Hepatocyte (in vitro differentiated cells): ENCODE data around the gene RGS11. TPM values are rescaled to one million over a fixed set of nuclear protein-coding genes. Genes with fewer than 3 reads are reported as not detected.

Source experiments
- DNase-seq: peaks from one replicate; pipeline ENCODE4 v3.0.0-alpha.2; 2016; ENCODE audit warnings: low spot score
- H2AFZ ChIP-seq: fragments of 200-600 bp; sonication (generic); 2 replicates; pipeline ENCODE4 v1.6.0; 2016; ENCODE audit warnings: antibody characterized with exemption, mild to moderate bottlenecking
- H3K27ac ChIP-seq: fragments of 200-600 bp; sonication (generic); 2 replicates; pipeline ENCODE4 v1.5.1; 2016; ENCODE audit warnings: mild to moderate bottlenecking
- H3K27me3 ChIP-seq: fragments of 200-600 bp; sonication (generic); 2 replicates; pipeline ENCODE4 v1.6.1; 2016
- H3K36me3 ChIP-seq: fragments of 200-600 bp; sonication (generic); replicated peaks from 2 replicates; pipeline ENCODE4 v1.5.1; 2016; ENCODE audit warnings: low read depth; ENCODE audit not compliant: insufficient read depth
- H3K4me1 ChIP-seq: fragments of 200-600 bp; sonication (generic); 2 replicates; pipeline ENCODE4 v1.5.1; 2016; ENCODE audit warnings: mild to moderate bottlenecking, moderate library complexity; ENCODE audit not compliant: insufficient read depth
- H3K4me2 ChIP-seq: fragments of 200-600 bp; sonication (generic); 2 replicates; pipeline ENCODE4 v1.6.0; 2016
- H3K4me3 ChIP-seq: fragments of 200-600 bp; sonication (generic); 2 replicates; pipeline ENCODE4 v1.5.1; 2016; ENCODE audit warnings: mild to moderate bottlenecking
- H3K79me2 ChIP-seq: fragments of 200-600 bp; sonication (generic); 2 replicates; pipeline ENCODE4 v1.6.0; 2017; ENCODE audit warnings: mild to moderate bottlenecking
- H3K9me2 ChIP-seq: fragments of 200-600 bp; sonication (generic); replicated peaks from 2 replicates; pipeline ENCODE4 v1.6.0; 2017; ENCODE audit warnings: mild to moderate bottlenecking; ENCODE audit not compliant: insufficient read depth
- H3K9me3 ChIP-seq: fragments of 200-600 bp; sonication (generic); 2 replicates; pipeline ENCODE4 v1.5.1; 2016; ENCODE audit warnings: low read depth, mild to moderate bottlenecking
- H4K20me1 ChIP-seq: fragments of 200-600 bp; sonication (generic); 2 replicates; pipeline ENCODE4 v1.6.0; 2016; ENCODE audit warnings: mild to moderate bottlenecking; ENCODE audit not compliant: insufficient read depth, poor library complexity, severe bottlenecking
- EZH2 ChIP-seq: fragments of 200-600 bp; sonication (generic); IDR thresholded peaks from 2 replicates; pipeline ENCODE4 v1.6.1; 2016; ENCODE audit warnings: antibody characterized with exemption, mild to moderate bottlenecking, borderline replicate concordance
- EZH2phosphoT487 ChIP-seq: fragments of 200-600 bp; sonication (generic); IDR thresholded peaks from one replicate; pipeline ENCODE4 v1.6.1; 2018; ENCODE audit warnings: antibody characterized with exemption, mild to moderate bottlenecking, low read depth, moderate library complexity; ENCODE audit not compliant: unreplicated experiment, severe bottlenecking
- WGBS: methylation state at CpG from one replicate; pipeline ENCODE4 v1.1.6; 2016; ENCODE audit warnings: low lambda C conversion rate; ENCODE audit errors: missing lambda C conversion rate; 5-methylcytosine and 5-hydroxymethylcytosine counted together
- polyA plus RNA-seq: library from polyadenylated mRNA; unstranded; fragments of >200 nt; fragmentation: Nextera tagmentation; extraction: Ambion mirVana; gene quantifications from 2 replicates; pipeline ENCODE4 v1.2.1, GENCODE V29; 2016
- total RNA-seq: library from RNA; depleted of rRNA; stranded (reverse); fragments of >200 nt; gene quantifications from 2 replicates; pipeline ENCODE4 v1.2.3, GENCODE V29; 2014
- TF ChIP-seq, protein P1 (sequence below): fragments of 200-600 bp; sonication (generic); IDR thresholded peaks from 2 replicates; pipeline ENCODE4 v1.5.1; 2016; ENCODE audit warnings: antibody characterized with exemption, mild to moderate bottlenecking; ENCODE audit not compliant: poor library complexity

Gene RGS11
- total and polyA plus RNA-seq, 2 experiments from 2014 or later, result 0.57 to 0.93 TPM

DNA sequence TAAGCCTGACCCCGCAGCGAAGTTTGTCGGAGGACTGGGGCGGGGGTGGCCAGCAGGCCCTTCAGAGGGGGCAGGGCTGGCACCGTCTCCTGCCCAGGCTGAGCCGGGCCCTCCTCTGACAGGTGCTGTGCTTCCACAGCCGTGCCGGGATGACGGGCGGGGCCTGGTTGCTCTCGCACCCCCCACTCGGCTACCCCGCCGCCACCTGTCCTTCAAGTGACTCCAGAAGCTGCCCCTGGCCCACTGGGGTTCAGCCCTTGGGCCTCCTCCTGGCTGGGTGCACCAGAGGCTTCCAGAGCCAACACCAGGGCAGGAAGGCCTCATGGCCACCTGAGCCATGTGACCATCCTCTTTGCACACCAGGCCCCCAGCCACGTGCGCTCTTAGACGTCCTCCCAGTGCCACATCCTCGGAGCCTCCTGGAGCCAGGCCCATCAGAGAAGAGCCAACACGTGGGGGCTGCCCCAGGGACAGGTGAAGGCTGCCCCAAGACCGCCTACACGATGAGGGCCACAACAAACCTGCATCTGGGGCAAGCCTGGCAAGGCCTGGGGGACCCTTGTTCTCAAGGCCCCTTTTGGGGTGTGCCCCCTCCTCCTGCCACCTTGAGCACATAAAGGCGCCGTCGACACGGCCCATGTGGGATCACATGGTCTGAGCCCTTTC is 14.4 kb upstream of the RGS11 start:
- H3K27me3 ChIP-seq, result no peaks in the 10 kb centered on the region
- 93% methylated on average over 22 of the region's 25 CpGs for WGBS
- no peaks in the 10 kb centered on the region for H3K36me3 ChIP-seq
- no peaks in the 10 kb centered on the region for H3K4me1 ChIP-seq
- H4K20me1 ChIP-seq, result no peaks in the 10 kb centered on the region
- H3K27ac ChIP-seq, result no peak overlapping the region
- DNase-seq, result no peak
- no peak overlapping the region for H2AFZ ChIP-seq
- TF ChIP-seq EZH2 (no peak), EZH2phosphoT487 (no peak)
- TF ChIP-seq, protein P1, sequence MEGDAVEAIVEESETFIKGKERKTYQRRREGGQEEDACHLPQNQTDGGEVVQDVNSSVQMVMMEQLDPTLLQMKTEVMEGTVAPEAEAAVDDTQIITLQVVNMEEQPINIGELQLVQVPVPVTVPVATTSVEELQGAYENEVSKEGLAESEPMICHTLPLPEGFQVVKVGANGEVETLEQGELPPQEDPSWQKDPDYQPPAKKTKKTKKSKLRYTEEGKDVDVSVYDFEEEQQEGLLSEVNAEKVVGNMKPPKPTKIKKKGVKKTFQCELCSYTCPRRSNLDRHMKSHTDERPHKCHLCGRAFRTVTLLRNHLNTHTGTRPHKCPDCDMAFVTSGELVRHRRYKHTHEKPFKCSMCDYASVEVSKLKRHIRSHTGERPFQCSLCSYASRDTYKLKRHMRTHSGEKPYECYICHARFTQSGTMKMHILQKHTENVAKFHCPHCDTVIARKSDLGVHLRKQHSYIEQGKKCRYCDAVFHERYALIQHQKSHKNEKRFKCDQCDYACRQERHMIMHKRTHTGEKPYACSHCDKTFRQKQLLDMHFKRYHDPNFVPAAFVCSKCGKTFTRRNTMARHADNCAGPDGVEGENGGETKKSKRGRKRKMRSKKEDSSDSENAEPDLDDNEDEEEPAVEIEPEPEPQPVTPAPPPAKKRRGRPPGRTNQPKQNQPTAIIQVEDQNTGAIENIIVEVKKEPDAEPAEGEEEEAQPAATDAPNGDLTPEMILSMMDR, result no peak
- no peaks in the 10 kb centered on the region for H3K9me2 ChIP-seq
- no peaks in the 10 kb centered on the region for H3K9me3 ChIP-seq
- H3K79me2 ChIP-seq, result no peaks in the 10 kb centered on the region
- no peak overlapping the region for H3K4me2 ChIP-seq
- H3K4me3 ChIP-seq, result no peak overlapping the region

DNA sequence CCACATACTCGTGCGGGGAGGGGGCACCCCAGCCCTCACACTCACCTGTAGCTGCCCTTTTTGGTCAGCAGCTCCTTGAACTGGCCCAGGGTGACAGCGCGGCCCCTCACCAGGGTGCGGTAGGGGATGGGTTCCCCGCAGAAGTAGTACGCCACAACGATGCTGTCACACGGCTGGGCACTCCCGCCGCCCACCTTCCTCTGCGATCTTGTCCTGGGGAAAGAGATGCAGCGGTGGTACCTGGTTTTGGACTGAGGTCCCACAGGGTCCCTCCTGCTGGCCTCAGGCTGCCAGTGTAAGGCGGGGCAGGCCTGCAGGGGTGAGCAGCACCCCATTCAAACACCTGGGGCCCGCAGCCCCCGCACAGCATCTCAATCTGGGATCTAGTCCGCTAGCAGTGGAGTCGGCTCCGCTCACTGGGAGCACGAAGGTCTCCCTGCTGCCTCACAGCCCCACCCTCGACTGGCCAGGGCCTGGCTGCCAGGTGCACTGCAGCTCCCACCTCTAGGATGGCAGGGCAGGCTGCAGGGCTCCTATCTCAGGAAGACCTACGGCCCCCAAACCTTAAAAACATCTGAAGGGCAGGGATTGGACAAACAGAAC is 13.8 kb upstream of the RGS11 start:
- H3K27ac ChIP-seq, result no peak overlapping the region
- H3K27me3 ChIP-seq, result no peaks in the 10 kb centered on the region
- TF ChIP-seq, protein P1, result no peak
- no peak for TF ChIP-seq EZH2phosphoT487
- no peak for TF ChIP-seq EZH2
- H2AFZ ChIP-seq, result no peak overlapping the region
- no peaks in the 10 kb centered on the region for H3K9me2 ChIP-seq
- H3K4me3 ChIP-seq, result no peak overlapping the region
- no peak for DNase-seq
- H3K79me2 ChIP-seq, result no peaks in the 10 kb centered on the region
- no peak overlapping the region for H3K4me2 ChIP-seq
- H3K9me3 ChIP-seq, result no peaks in the 10 kb centered on the region
- H4K20me1 ChIP-seq, result no peaks in the 10 kb centered on the region
- no peaks in the 10 kb centered on the region for H3K36me3 ChIP-seq
- 95% methylated on average over 22 of the region's 22 CpGs for WGBS
- no peaks in the 10 kb centered on the region for H3K4me1 ChIP-seq

DNA sequence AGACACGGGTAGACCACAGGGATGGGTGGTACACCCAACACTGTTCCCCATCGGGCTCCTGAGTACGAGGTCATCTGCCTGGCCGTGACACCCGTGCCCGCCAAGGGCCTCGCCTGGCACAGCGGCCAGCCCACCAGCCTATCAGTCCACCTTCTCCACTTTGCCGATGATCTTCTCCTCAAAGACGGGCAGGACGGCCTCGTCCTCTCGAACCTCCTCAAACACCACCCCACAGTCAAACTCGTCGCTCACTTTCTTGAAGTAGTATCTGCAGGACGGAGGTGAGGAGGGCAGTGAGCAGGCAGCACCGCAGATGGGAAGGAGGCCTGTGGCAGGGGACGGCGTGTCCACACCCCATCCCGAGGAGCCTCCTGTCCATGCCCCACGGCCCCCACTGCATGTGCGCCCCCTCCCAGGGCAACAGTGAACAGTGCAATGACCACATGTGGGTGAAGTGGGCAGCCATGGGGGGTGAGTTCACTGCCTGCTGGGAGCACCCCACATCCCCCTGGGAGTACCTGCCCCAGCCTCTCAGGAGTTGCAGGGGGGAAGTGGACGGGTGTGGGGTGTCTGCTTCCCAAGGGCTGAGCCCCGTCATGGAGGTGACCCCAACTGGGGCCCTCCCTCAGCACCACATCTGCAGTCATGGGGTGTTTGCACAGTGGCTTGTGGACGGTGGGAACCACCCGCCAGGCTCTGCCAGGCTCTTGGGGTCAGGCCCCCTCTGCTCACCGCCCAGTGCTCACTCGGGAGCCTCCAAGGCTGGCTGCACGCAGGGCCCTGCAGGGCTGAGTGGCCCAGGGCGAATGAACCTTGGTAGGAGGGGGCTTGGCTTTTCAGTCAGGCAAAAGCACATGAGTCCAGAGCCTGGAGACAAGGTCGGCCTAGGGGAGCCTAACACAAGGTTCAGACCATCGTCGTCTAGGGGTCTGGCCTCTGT is 12.5 kb upstream of the RGS11 start:
- H3K36me3 ChIP-seq, result no peaks in the 10 kb centered on the region

More for the DNA sequence above, 12.5 kb upstream of the RGS11 start:
- Histone ChIP-seq H3K4me3 (no peak overlapping the region), H4K20me1 (no peaks in the 10 kb centered on the region), H2AFZ (no peak overlapping the region), H3K4me2 (no peak overlapping the region), H3K9me2 (no peaks in the 10 kb centered on the region), H3K79me2 (no peaks in the 10 kb centered on the region), H3K4me1 (no peaks in the 10 kb centered on the region), H3K27me3 (no peaks in the 10 kb centered on the region), H3K9me3 (no peaks in the 10 kb centered on the region), H3K27ac (no peak overlapping the region)
- TF ChIP-seq EZH2phosphoT487 (no peak), EZH2 (no peak)
- TF ChIP-seq, protein P1, result no peak
- DNase-seq, result no peak
- 95% methylated on average over 33 of the region's 33 CpGs for WGBS
